KMS-11 (cell line): ENCODE results near the gene SLC2A13.

Experiments used
- H2AFZ ChIP-seq: fragments of 200-600 bp; sonication (generic); 2 replicates; pipeline ENCODE4 v1.6.1; 2016; ENCODE audit warnings: antibody characterized with exemption, mixed run types, low read depth
- H3K27ac ChIP-seq: fragments of 200-600 bp; sonication (generic); 2 replicates; pipeline ENCODE4 v1.6.1; 2016; ENCODE audit warnings: mild to moderate bottlenecking, mixed run types
- H3K27me3 ChIP-seq: fragments of 200-600 bp; sonication (generic); 2 replicates; pipeline ENCODE4 v1.6.1; 2017; ENCODE audit warnings: mild to moderate bottlenecking, low read depth, mixed run types, moderate library complexity; ENCODE audit not compliant: insufficient read depth
- H3K36me3 ChIP-seq: fragments of 200-600 bp; sonication (generic); 2 replicates; pipeline ENCODE4 v1.6.1; 2017; ENCODE audit warnings: mild to moderate bottlenecking, mixed run types; ENCODE audit not compliant: insufficient read depth
- H3K4me1 ChIP-seq: fragments of 200-600 bp; sonication (generic); 2 replicates; pipeline ENCODE4 v1.6.1; 2016; ENCODE audit warnings: mild to moderate bottlenecking, low read depth, mixed run types; ENCODE audit not compliant: poor library complexity, severe bottlenecking
- H3K4me2 ChIP-seq: fragments of 200-600 bp; sonication (generic); 2 replicates; pipeline ENCODE4 v1.7.0; 2016; ENCODE audit warnings: mild to moderate bottlenecking, mixed run types
- H3K4me3 ChIP-seq: fragments of 200-600 bp; sonication (generic); IDR thresholded peaks from 2 replicates; pipeline ENCODE4 v1.6.1; 2017; ENCODE audit warnings: low read depth, low read length, mixed read lengths; ENCODE audit not compliant: insufficient read depth
- H3K79me2 ChIP-seq: fragments of 200-600 bp; sonication (generic); 2 replicates; pipeline ENCODE4 v1.6.1; 2016; ENCODE audit warnings: low read depth, mixed run types; ENCODE audit not compliant: insufficient read depth
- H3K9ac ChIP-seq: fragments of 200-600 bp; sonication (generic); 2 replicates; pipeline ENCODE4 v1.6.1; 2016; ENCODE audit warnings: mild to moderate bottlenecking, mixed run types
- H4K20me1 ChIP-seq: fragments of 200-600 bp; sonication (generic); 2 replicates; pipeline ENCODE4 v1.6.1; 2016; ENCODE audit warnings: mild to moderate bottlenecking, mixed run types; ENCODE audit not compliant: insufficient read depth
- CTCF ChIP-seq: fragments of 200-600 bp; sonication (generic); conservative IDR thresholded peaks from 2 replicates; pipeline ENCODE4 v1.6.1; 2017; ENCODE audit warnings: low read depth, mild to moderate bottlenecking, antibody characterized with exemption, low read length, moderate library complexity, mixed read lengths

SLC2A13 gene

GRCh38 chr12:39780913-39781446, 324.9 kb downstream of the SLC2A13 start:
- Histone ChIP-seq H3K36me3 (no peaks in the 10 kb centered on the region), H4K20me1 (no peaks in the 10 kb centered on the region), H3K4me1 (no peaks in the 10 kb centered on the region), H3K27me3 (no peaks in the 10 kb centered on the region), H3K79me2 (no peaks in the 10 kb centered on the region), H3K4me2 (no peak overlapping the region), H3K4me3 (no peak overlapping the region), H2AFZ (no peak overlapping the region), H3K27ac (no peak overlapping the region), H3K9ac (no peak overlapping the region)
- no peak for TF ChIP-seq CTCF

GRCh38 chr12:39780411-39780912, 325.4 kb downstream of the SLC2A13 start:
- Histone ChIP-seq H3K79me2 (no peaks in the 10 kb centered on the region), H3K9ac (no peak overlapping the region), H2AFZ (no peak overlapping the region), H3K4me1 (no peaks in the 10 kb centered on the region), H3K4me3 (no peak overlapping the region), H3K27ac (no peak overlapping the region), H3K27me3 (no peaks in the 10 kb centered on the region), H3K36me3 (no peaks in the 10 kb centered on the region), H3K4me2 (no peak overlapping the region), H4K20me1 (no peaks in the 10 kb centered on the region)
- TF ChIP-seq CTCF: no peak

- Histone ChIP-seq H2AFZ (no peak overlapping the region), H3K4me3 (no peak overlapping the region), H3K27ac (no peak overlapping the region), H3K27me3 (no peaks in the 10 kb centered on the region), H3K9ac (no peak overlapping the region), H3K4me1 (no peaks in the 10 kb centered on the region), H3K79me2 (no peaks in the 10 kb centered on the region), H3K36me3 (no peaks in the 10 kb centered on the region), H4K20me1 (no peaks in the 10 kb centered on the region), H3K4me2 (no peak overlapping the region)
- no peak for TF ChIP-seq CTCF
Observed at GRCh38 chr12:39779768-39780340, 326.0 kb downstream of the SLC2A13 start.

GRCh38 chr12:39777465-39777864, 328.4 kb downstream of the SLC2A13 start:
- no peaks in the 10 kb centered on the region for H4K20me1 ChIP-seq
- no peak overlapping the region for H3K27ac ChIP-seq
- no peak overlapping the region for H3K4me3 ChIP-seq
- no peaks in the 10 kb centered on the region for H3K4me1 ChIP-seq
- H3K9ac ChIP-seq: no peak overlapping the region
- H3K4me2 ChIP-seq: no peak overlapping the region
- no peaks in the 10 kb centered on the region for H3K36me3 ChIP-seq
- no peaks in the 10 kb centered on the region for H3K27me3 ChIP-seq
- H2AFZ ChIP-seq: no peak overlapping the region
- H3K79me2 ChIP-seq: no peaks in the 10 kb centered on the region
- TF ChIP-seq CTCF: no peak
